GM12892 (cell line): ENCODE results near the gene PRKCG.

Source experiments
- POLR2A ChIP-seq: IDR thresholded peaks from 2 replicates; pipeline ENCODE4 v1.6.1; 2011; ENCODE audit warnings: low read depth, low read length, control low read depth
- POLR2AphosphoS5 ChIP-seq: IDR thresholded peaks from 2 replicates; pipeline ENCODE4 v1.6.1; 2011; ENCODE audit warnings: low read depth, low read length, control low read depth

DNA sequence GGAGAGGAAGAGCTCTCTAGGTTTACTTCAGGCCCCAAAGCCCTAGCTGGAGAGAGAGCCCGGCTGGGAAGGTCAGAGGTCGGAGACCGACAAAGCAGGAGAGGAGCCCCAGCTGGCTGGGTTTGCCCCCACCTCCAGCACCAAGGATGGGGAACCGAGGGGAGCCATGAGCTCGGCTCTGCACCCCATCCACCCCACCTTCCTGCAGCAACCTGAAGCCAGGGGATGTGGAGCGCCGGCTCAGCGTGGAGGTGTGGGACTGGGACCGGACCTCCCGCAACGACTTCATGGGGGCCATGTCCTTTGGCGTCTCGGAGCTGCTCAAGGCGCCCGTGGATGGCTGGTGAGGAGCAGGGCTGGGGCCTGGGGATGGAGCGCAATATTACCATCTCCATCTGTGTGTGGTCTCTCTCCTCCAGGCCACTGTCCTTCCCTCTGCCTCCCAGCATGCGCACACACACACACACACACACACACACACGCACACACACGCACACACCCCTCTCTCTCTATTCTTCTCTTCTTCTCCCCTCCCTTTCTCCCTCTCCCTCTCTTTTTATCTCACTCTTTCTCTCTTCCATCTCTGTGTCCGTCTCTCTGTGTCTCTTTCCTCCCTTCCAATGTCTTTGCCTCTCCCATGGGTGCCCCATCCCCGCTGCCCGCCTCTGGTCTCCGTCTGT lies 10.4 kb downstream of the PRKCG start:
- no peak for TF ChIP-seq POLR2AphosphoS5
- no peak for TF ChIP-seq POLR2A
